Effector CD8-positive, alpha-beta T cell (primary cell): ENCODE results near the gene SPOCK3.
"Not testable (repeated sequence)": the region's sequence is repeated elsewhere in the genome, so short reads cannot be mapped to it uniquely, and the experiment has no call there.

Experiments
- DNase-seq: peaks from one replicate; lab custom pipeline; 2025; lab: John Stamatoyannopoulos, UW

Gene SPOCK3

GRCh38 chr4:167035390-167035789 is 198.9 kb downstream of the SPOCK3 start:
- no peak for DNase-seq

- DNase-seq: no peak
Observed at GRCh38 chr4:167034983-167035382, 199.3 kb downstream of the SPOCK3 start.

GRCh38 chr4:167032871-167033270 is 201.4 kb downstream of the SPOCK3 start:
- DNase-seq: no peak

GRCh38 chr4:167031534-167032156 is 202.6 kb downstream of the SPOCK3 start:
- DNase-seq: no peak

- no peak for DNase-seq
Observed at GRCh38 chr4:167028976-167029375, 205.3 kb downstream of the SPOCK3 start.

- DNase-seq: no peak
Observed at GRCh38 chr4:167025670-167026069, 208.6 kb downstream of the SPOCK3 start.

- no peak for DNase-seq
Observed at GRCh38 chr4:167023364-167023925, 210.8 kb downstream of the SPOCK3 start.

GRCh38 chr4:167021545-167022155 is 212.6 kb downstream of the SPOCK3 start:
- peak; percentile 29 for DNase-seq

GRCh38 chr4:167020410-167020809 is 213.9 kb downstream of the SPOCK3 start:
- no peak for DNase-seq

- DNase-seq: no peak
Observed at GRCh38 chr4:167014944-167015343, 219.3 kb downstream of the SPOCK3 start.

GRCh38 chr4:167003326-167003725 is 231.0 kb downstream of the SPOCK3 start:
- DNase-seq: no peak

- no peak for DNase-seq
Observed at GRCh38 chr4:167000141-167000852, 234.0 kb downstream of the SPOCK3 start.

GRCh38 chr4:166996216-166996615 is 238.1 kb downstream of the SPOCK3 start:
- DNase-seq: no peak

GRCh38 chr4:166994686-166995085 is 239.6 kb downstream of the SPOCK3 start:
- DNase-seq: no peak

- no peak for DNase-seq
Observed at GRCh38 chr4:166991006-166991561, 243.2 kb downstream of the SPOCK3 start.

- no peak for DNase-seq
Observed at GRCh38 chr4:166989886-166990285, 244.4 kb downstream of the SPOCK3 start.

- DNase-seq: no peak
Observed at GRCh38 chr4:166987026-166987425, 247.3 kb downstream of the SPOCK3 start.

GRCh38 chr4:166981847-166982246 is 252.4 kb downstream of the SPOCK3 start:
- DNase-seq: no peak

- no peak for DNase-seq
Observed at GRCh38 chr4:166980419-166980818, 253.9 kb downstream of the SPOCK3 start.

- no peak for DNase-seq
Observed at GRCh38 chr4:166977596-166977995, 256.7 kb downstream of the SPOCK3 start.

GRCh38 chr4:166972071-166972470 is 262.2 kb downstream of the SPOCK3 start:
- DNase-seq: no peak

GRCh38 chr4:166968219-166968618 is 266.1 kb downstream of the SPOCK3 start:
- not testable (repeated sequence) for DNase-seq

- DNase-seq: no peak
Observed at GRCh38 chr4:166965562-166965961, 268.7 kb downstream of the SPOCK3 start.
